ENCODE data around the gene OTUD5. TPM values are rescaled to one million over a fixed set of nuclear protein-coding genes. Genes with fewer than 3 reads are reported as not detected.

OTUD5 gene
- polyA plus RNA-seq, 2 of the 4 experiments (the other 2 are of a cell fraction): 45.9 to 57.7 TPM

DNA sequence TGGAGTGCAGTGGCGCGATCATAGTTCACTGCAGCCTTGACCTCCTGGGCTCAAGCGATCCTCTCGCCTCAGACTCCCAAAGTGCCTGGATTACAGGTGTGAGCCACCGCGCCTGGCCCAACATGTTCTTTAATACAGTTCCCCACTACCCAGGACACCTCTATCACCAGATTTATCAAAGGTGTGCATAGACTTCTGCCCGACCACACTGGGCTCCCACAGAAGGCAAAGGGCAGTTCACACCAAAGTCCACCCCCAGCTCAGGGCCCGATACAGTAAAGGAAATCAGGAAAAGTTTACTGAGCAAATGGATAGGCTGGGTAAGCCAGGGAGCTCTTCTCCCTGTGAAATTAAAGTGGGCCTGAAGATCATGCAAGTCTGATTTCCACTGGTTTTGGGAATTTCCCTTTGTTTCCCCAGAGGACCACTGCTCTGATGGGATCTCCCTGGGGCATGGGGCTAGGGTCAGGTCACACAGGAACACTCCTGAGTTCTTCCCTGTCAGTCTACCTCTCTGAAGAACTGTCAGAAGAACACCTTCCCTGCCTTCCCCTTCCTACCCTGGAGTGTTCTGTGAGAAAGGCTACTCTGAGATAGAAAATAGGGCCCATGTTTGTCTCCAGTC, 20.9 kb downstream of the OTUD5 start:
- ChIA-PET POLR2A (no interaction called here), CTCF (interaction anchor here (1.2 to 1.3 kb wide), 2 partner anchors 9 to 35 kb away, joined by 3 to 5 read pairs; partner anchors contain the start of gene KCND1)
- DNase-seq (ENCODE audit: low read depth in 1 of 2, low spot score in 1 of 2) (no peak), FAIRE-seq (no peak), ATAC-seq (no peak)
- no peak overlapping the region for H3K4me3 ChIP-seq
- no peak overlapping the region for H3K4me2 ChIP-seq
- no peak overlapping the region for H3K27ac ChIP-seq
- no peaks in the 10 kb centered on the region for H3K9me3 ChIP-seq
- H3K4me1 ChIP-seq: no peaks in the 10 kb centered on the region
- whole genome bisulfite sequencing (ENCODE audit: missing lambda C conversion rate): 96% methylated on average over 6 of the region's 8 CpGs
- TF ChIP-seq POLR2A (IDR thresholded peaks at IDR 0.05; ENCODE audit: low read length): no peak
- no peak for TF ChIP-seq GATA3 (IDR thresholded peaks at IDR 0.05; ENCODE audit: borderline replicate concordance)
- no peak for TF ChIP-seq CEBPB (IDR thresholded peaks at IDR 0.05)
- TF ChIP-seq ZC3H11A (IDR thresholded peaks at IDR 0.05): no peak
- TF ChIP-seq ZFP36 (IDR thresholded peaks at IDR 0.05; ENCODE audit: borderline replicate concordance, partially characterized antibody): no peak
- TF ChIP-seq EHMT2 (IDR thresholded peaks at IDR 0.05; ENCODE audit: low read depth): no peak
- TF ChIP-seq MYC (IDR thresholded peaks at IDR 0.05; ENCODE audit: borderline replicate concordance, low read length): no peak
- TF ChIP-seq, protein P1, sequence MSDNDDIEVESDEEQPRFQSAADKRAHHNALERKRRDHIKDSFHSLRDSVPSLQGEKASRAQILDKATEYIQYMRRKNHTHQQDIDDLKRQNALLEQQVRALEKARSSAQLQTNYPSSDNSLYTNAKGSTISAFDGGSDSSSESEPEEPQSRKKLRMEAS (IDR thresholded peaks at IDR 0.05): no peak

DNA sequence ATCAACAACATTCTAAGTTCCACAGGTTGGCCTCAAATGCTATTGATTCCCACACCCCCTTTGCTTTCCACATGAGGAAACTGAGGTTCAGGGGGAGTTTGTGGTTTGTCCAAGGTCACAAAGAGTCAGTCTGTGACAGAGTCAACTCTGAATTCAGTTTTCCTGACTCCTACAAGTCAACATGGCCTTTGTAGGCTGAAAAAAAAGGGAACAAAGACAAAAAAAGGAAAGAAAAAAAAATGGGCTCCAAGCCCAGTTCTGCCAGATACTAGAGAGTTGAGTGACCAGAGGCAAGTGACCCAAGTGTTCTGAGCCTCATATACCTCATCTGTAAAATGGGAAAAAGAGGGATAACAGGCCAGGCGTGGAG, 22.1 kb downstream of the OTUD5 start:
- DNase-seq (ENCODE audit: low read depth in 1 of 2, low spot score in 1 of 2) (no peak), ATAC-seq (no peak), FAIRE-seq (no peak)
- no peaks in the 10 kb centered on the region for H3K4me1 ChIP-seq
- H3K27ac ChIP-seq: no peak overlapping the region
- H3K4me3 ChIP-seq: no peak overlapping the region
- no peaks in the 10 kb centered on the region for H3K9me3 ChIP-seq
- ChIA-PET CTCF (interaction anchor here (1.0 kb wide), 1 partner anchor 11 kb away, joined by 3 read pairs; no protein-coding TSS in a partner anchor), POLR2A (no interaction called here)
- 84% methylated on average over 1 of the region's 1 CpG for WGBS (ENCODE audit: missing lambda C conversion rate)
- H3K4me2 ChIP-seq: no peak overlapping the region
- TF ChIP-seq GATA3 (IDR thresholded peaks at IDR 0.05; ENCODE audit: borderline replicate concordance): no peak
- TF ChIP-seq, protein P2, sequence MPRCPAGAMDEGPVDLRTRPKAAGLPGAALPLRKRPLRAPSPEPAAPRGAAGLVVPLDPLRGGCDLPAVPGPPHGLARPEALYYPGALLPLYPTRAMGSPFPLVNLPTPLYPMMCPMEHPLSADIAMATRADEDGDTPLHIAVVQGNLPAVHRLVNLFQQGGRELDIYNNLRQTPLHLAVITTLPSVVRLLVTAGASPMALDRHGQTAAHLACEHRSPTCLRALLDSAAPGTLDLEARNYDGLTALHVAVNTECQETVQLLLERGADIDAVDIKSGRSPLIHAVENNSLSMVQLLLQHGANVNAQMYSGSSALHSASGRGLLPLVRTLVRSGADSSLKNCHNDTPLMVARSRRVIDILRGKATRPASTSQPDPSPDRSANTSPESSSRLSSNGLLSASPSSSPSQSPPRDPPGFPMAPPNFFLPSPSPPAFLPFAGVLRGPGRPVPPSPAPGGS (IDR thresholded peaks at IDR 0.05): no peak
- no peak for TF ChIP-seq FOSB (CRISPR knock-in tag; IDR thresholded peaks at IDR 0.05)
- no peak for TF ChIP-seq RNF2 (IDR thresholded peaks at IDR 0.05; ENCODE audit: borderline replicate concordance, low read depth)
- no peak for TF ChIP-seq RFX5 (IDR thresholded peaks at IDR 0.05)
- no peak for TF ChIP-seq ZSCAN20 (CRISPR knock-in tag; IDR thresholded peaks at IDR 0.05)
- no peak for TF ChIP-seq MAZ (IDR thresholded peaks at IDR 0.05; ENCODE audit: borderline replicate concordance, low read depth, low read length)
- no peak for TF ChIP-seq KDM5A (IDR thresholded peaks at IDR 0.05)
- no peak for TF ChIP-seq CBX8 (IDR thresholded peaks at IDR 0.05)
- TF ChIP-seq JUNB (IDR thresholded peaks at IDR 0.05): no peak
- TF ChIP-seq CHD2 (IDR thresholded peaks at IDR 0.05; ENCODE audit: low read length, partially characterized antibody): no peak
- no peak for TF ChIP-seq CHD4 (IDR thresholded peaks at IDR 0.05; ENCODE audit: borderline replicate concordance)
- TF ChIP-seq RCOR1 (IDR thresholded peaks at IDR 0.05; ENCODE audit: low read depth, low read length): no peak
- TF ChIP-seq, protein P3, sequence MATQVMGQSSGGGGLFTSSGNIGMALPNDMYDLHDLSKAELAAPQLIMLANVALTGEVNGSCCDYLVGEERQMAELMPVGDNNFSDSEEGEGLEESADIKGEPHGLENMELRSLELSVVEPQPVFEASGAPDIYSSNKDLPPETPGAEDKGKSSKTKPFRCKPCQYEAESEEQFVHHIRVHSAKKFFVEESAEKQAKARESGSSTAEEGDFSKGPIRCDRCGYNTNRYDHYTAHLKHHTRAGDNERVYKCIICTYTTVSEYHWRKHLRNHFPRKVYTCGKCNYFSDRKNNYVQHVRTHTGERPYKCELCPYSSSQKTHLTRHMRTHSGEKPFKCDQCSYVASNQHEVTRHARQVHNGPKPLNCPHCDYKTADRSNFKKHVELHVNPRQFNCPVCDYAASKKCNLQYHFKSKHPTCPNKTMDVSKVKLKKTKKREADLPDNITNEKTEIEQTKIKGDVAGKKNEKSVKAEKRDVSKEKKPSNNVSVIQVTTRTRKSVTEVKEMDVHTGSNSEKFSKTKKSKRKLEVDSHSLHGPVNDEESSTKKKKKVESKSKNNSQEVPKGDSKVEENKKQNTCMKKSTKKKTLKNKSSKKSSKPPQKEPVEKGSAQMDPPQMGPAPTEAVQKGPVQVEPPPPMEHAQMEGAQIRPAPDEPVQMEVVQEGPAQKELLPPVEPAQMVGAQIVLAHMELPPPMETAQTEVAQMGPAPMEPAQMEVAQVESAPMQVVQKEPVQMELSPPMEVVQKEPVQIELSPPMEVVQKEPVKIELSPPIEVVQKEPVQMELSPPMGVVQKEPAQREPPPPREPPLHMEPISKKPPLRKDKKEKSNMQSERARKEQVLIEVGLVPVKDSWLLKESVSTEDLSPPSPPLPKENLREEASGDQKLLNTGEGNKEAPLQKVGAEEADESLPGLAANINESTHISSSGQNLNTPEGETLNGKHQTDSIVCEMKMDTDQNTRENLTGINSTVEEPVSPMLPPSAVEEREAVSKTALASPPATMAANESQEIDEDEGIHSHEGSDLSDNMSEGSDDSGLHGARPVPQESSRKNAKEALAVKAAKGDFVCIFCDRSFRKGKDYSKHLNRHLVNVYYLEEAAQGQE (IDR thresholded peaks at IDR 0.05): no peak
- TF ChIP-seq FOXS1 (CRISPR knock-in tag; IDR thresholded peaks at IDR 0.05): no peak
- no peak for TF ChIP-seq HDAC2 (IDR thresholded peaks at IDR 0.05)
- TF ChIP-seq EHMT2 (IDR thresholded peaks at IDR 0.05; ENCODE audit: low read depth): no peak
- TF ChIP-seq, protein P4, sequence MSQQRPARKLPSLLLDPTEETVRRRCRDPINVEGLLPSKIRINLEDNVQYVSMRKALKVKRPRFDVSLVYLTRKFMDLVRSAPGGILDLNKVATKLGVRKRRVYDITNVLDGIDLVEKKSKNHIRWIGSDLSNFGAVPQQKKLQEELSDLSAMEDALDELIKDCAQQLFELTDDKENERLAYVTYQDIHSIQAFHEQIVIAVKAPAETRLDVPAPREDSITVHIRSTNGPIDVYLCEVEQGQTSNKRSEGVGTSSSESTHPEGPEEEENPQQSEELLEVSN (IDR thresholded peaks at IDR 0.05; ENCODE audit: borderline replicate concordance, low read depth): no peak
- TF ChIP-seq RARB (CRISPR knock-in tag; IDR thresholded peaks at IDR 0.05): no peak

Measured in A549 (cell line).